ENCODE results near the gene STAC2.
A peak's percentile ranks its signal among the peaks of the same experiment; 100 is the strongest.
"Not testable (repeated sequence)": the region's sequence is repeated elsewhere in the genome, so short reads cannot be mapped to it uniquely, and the experiment has no call there.

Gene STAC2

DNA sequence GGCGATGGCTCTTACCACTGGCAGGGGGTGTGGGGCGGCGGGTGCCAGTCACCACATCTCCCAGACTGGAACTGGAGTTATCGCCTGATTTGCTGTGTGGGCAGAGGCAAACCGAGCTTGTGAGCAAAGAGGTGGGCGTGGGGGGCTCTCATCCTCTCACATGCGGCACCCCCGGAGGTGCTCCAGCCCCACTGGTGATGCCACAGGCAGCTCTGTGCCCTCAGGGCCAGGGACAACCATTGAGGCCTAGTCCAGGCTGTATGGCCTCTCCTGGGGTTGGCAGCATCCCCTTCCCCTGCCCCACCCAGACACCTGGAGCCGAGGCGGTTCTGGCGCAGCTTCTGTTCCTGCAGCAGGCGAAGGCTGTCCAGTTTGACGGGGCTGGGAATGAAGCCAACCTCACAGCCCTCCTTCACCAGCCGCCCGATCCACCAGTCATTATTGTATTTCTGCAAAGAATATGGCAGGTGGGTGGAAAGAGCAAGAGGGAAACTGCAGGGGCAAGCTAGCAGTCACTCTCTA, 39.2 kb downstream of the STAC2 start:
- DNase-seq, result no peak

DNA sequence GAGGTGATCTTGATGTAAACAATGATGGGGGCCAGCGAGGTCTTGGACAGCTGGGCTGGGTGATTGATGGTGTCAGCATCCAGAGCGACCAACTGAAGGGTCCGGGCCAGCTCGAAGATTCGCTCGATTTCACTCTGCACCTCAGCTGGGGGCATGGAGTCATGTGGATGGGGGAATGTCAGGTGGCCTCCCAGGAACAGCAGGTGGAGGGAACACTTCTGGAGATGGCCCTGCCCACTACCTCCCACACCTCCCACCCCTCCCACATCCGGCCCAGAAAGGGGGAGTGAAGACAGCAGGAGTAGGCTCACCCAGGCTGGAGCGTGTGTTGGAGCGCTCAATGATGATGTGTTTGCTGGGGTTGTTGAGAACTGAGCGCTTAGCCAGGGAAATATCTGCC, 42.0 kb downstream of the STAC2 start:
- no peak for DNase-seq

DNA sequence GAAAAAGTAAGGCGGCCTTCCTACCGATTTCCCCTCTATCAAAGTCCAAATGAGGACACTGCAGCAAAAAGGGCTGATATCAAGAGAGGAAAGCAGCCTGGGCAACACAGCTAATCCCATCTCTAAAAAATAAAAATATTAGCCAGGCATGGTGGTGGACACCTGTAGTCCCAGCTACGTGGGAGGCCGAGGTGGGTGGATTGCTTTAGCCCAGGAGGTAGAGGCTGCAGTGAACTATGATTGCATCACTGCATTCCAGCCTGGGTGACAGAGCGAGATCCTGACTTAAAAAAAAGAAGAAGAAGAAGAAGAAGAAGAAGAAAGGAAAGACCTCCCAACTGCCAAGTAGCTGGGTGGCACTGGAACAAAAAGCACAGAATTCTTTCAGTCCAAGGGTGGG, 42.7 kb downstream of the STAC2 start:
- no peak for DNase-seq

DNA sequence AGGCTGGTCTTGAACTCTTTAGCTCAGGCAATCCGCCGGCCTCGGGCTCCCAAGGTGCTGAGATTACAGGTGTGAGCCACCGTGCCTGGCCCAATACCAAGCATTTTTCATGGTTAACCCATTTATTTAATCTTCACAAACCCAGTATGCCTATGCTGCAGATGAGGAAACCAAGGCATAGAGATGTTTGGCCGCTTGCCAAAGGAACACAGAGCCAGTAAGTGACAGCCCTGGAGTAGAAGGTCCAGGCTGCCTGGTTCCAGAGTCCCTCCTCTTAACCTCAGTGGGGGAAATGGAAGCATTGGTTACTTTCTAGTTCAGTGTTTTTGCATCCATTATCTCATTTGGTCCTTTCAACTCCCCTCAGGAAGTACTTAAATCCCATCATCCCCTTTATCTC, 44.4 kb downstream of the STAC2 start:
- no peak for DNase-seq

DNA sequence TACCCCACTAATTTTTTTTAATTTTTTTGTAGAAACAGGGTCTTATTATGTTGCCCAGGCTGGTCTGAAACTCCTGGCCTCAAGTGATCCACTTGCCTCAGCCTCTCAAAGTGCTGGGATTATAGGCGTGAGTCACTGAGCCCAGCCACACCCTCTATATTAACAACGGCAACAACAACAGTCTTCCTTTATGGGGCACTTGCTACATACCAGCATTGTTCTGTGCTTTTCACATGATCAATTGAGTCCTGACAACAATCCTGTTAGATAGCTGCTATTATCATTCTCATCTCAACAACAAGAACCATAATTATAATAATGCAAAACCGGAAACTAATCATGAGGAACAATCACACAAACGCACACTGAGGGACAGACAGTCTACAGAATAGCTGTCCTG, 47.2 kb downstream of the STAC2 start:
- no peak for DNase-seq

DNA sequence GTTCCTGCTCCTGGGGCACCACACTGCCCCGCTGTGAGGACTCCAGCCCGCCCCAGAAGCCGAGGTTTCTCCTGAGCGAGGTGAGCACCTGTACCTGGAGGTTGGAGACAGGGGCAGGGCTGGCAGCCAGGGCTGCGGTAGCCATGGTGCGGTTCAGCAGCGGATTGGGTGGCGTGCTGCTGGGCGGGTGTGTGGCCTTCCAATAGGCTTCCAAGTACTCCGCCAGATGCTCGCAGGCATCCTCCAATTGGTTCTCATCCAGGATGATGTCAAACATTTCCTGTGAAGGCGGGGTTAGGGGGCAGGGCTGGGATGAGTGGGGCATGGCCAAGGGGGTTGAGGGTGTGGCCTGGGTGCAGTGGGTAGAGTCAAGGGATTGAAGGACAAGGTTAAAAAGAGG, 48.5 kb downstream of the STAC2 start:
- DNase-seq, result peak in 1 of 2 experiments; percentile 25

DNA sequence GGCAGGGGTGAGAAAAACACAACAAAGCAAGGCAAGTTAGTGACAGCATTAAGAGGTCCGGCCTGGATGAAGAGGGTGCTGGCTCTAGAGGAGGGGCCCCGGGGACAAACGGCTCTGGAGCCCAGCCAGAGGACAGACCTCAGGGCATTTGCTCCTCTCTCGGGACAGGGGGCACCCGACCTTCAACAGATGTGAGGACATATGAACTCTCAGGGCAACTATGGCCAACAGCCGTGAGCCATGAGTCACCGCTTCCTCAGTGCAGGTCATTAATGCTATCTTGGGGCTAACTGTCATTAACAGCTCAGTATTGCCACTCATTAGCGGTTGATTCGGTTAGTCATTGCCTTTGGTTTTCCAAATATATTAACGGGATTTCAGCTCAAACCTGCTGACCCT, 50.1 kb downstream of the STAC2 start:
- no peak for DNase-seq

DNA sequence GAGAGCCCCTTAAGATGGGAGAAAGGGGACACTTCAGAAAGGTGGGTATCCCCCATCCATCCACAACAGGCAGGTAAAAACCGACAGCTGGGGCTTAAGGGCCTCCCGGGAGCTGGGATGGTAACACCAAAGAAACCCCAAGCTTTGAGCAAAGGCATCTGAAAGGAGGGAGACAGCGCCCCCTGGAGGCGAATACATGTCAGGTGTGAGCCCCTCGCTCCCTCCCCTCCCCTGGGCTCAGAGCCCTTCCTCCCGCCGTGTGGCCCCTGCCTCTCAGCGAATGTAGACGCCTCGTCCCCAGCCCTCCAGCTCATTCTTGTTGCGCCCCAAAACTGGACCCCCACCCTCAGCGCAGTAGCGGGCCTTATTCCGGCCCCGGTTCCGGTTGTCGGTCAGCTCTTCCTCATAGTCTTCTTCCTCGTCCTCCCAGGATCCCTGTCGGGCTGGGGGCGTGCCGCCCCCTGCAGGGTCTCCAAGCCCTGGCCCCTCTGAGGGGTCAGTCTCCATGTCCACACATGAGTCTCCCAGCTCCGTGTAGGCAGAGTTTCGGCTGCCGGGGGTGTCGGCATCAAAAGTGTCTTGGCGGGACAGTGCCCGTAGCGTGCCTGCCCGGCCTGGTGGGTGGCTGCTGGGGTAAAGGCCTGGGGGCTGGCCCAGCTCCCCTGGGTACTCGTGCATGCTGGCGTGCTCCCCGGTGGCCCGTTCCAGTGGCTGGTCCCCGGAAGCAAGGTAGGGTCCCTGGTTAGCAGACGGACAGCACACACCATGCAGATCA, 50.6 kb downstream of the STAC2 start:
- DNase-seq, result peak; percentile 76 to 82

DNA sequence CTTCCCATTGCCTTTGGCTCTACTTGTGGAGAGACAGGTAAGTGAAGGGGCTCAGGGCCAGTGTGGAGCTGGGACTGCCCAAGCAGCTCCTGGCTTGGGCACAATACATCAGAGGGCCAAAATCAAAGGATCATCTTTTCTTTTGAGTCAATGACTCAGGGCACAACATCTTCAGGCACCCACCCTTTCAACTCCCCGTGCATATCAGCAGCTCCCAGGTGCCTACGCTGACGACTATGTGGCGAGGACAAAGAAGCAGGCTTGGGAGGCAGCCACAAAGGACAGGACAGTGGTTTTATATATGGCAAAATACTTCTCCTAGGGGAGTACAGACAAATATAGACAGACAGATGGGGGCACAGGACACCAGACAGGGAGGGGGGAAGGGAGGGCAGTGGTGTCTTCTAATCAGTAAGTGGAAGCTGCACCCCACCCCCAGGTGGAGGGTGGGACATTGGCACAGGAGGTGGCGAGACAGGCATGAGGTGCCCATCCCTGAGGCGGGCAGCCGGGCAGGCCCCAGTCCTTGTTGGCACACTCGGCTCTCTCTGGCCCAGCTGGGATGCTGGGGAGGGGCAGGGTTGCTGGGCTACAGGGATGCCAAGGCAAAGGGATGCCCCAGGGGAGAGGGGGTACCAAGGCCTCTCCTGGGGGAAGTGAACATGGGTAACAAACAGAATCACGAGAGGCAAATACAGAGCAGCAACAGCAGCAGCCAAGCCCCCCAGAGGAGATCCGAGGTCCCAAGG, 52.0 kb downstream of the STAC2 start:
- DNase-seq, result no peak

DNA sequence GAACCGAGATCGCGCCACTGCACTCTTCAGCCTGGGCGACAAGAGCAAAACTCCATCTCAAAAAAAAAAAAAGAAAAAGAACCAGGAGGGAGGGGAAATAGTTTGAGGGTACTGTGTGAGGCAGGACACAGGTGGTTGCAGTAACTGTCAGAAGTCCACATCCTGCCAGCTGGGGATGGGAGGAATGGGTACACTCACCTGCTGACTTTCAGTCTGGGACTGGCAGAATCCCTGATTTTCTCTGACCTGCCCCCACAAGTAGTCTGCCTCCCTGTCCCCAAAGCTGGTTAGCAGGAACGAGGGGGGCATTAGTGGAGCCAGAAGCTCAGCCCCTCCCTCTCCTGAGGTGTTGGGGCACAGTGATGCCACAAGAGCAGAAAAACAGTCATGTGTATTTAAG, 52.7 kb downstream of the STAC2 start:
- DNase-seq, result no peak

DNA sequence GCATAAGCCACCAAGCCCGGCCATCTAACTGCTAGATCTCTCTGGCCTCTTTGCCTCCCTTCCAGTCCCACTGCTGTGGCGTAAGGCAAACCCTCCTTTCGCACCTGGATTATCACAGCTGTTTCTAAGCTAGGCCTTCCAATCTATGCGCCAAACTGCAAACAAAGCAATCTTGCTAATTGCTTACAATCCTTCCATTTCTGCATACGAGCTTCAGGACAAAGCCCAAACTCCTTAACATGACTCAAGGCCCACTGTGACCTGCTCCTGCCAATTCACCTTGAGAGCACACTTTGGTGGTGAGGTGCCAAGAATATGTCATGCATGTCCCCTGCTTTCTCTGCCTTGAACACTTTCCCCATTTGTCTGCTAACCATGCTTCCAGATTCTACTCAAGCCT, 53.8 kb downstream of the STAC2 start:
- no peak for DNase-seq

DNA sequence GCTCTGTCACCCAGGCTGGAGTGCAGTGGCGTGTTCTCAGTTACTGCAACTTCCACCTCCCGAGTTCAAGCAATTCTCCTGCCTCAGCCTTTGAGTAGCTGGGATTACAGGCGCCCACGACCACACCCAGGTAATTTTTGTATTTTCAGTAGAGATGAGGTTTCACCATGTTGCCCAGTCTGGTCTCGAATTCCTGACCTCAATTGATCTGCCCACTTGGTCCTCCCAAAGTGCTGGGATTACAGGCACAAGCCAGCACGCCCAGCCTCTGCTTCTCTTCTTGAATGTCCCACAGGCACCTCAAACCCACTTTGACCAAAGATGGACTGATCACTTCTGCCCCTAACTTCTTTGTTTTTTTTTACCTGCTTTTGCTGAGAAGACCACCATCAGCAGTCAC, 55.2 kb downstream of the STAC2 start:
- no peak for DNase-seq

DNA sequence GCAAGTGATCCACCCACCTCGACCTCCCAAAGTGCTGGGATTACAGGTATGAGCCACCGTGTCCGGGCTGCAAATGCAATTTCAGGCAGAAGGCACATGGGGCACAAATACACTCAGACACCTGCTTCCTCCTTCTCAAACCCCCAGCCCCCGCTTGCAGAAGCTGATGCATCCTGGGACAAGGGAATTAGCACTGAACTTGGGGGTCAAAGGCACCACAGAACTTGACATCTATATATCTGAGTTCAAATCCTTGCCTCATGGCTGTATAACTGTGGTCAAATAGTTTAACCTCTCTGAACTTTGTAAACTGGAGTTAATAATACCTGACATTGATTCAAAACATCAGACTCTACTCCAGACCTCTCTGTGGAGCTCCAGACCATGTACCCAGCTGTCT, 55.6 kb downstream of the STAC2 start:
- no peak for DNase-seq

DNA sequence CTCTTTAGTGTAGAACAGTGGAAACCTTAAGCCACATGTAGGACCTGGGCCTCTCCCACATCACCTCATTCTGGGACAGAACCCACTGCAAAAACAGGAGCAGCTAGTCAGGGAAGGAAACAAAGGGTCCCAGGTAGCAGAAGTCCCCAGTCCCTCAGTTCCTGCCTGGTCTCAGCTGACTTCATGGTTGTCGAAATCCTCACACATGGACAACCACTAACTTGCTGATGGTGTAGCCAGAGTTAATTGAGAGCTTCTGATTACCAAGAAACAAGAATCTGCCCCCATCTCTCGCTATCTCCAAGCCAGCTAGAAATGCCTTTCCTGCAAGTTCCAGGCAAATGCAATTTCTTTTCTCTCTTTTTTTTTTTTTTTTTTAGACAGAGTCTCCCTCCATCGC, 56.2 kb downstream of the STAC2 start:
- no peak for DNase-seq

DNA sequence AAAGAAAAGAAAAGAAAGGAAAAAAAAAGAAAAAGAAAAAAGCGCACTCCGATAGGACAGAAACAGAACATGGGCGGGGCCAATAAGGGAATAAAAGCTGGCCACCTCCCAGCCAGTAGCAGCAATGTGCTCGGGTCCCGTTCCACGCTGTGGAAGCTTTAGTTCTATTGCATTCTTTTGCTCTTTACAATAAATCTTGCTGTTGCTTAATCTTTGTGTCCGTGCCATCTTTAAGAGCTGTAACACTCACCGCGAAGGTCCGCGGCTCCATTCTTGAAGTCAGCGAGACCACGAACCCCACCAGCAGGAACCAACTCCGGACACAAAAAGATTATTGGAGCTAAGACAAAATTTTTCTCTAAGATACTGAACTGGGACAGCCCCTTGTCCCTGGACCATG, 56.6 kb downstream of the STAC2 start:
- no peak for DNase-seq

DNA sequence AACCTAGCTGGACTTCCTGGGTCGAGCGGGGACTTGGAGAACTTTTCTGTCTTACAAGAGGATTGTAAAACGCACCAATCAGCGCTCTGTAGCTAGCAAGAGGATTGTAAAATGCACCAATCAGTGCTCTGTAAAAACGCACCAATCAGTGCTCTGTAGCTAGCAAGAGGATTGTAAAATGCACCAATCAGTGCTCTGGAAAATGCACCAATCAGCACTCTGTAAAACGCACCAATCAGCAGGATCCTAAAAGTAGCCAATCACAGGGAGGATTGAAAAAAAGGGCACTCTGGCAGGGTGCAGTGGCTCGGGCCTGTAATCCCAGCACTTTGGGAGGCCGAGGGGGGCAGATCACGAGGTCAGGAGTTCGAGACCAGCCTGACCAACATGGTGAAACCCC, 57.2 kb downstream of the STAC2 start:
- DNase-seq, result not testable (repeated sequence)

DNA sequence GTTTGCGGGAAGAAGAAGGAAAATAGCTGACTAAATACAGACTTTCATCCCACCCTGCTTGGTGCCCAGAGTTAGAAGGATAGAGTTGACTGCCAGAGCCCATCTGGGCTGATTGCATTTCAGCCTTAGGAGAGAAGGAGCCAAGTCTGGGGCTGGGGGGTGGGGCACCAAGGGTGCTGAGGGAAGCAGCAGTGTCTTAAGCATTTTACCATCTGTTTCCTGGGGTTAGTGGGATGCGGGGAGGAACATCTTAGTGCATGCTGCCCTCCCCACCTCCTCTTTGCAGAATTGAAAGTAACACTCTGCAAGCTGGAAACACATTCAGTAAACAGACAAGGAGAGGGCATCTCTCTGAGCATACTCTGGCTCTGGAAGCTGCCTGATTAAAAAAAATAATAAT, 58.3 kb downstream of the STAC2 start:
- no peak for DNase-seq

DNA sequence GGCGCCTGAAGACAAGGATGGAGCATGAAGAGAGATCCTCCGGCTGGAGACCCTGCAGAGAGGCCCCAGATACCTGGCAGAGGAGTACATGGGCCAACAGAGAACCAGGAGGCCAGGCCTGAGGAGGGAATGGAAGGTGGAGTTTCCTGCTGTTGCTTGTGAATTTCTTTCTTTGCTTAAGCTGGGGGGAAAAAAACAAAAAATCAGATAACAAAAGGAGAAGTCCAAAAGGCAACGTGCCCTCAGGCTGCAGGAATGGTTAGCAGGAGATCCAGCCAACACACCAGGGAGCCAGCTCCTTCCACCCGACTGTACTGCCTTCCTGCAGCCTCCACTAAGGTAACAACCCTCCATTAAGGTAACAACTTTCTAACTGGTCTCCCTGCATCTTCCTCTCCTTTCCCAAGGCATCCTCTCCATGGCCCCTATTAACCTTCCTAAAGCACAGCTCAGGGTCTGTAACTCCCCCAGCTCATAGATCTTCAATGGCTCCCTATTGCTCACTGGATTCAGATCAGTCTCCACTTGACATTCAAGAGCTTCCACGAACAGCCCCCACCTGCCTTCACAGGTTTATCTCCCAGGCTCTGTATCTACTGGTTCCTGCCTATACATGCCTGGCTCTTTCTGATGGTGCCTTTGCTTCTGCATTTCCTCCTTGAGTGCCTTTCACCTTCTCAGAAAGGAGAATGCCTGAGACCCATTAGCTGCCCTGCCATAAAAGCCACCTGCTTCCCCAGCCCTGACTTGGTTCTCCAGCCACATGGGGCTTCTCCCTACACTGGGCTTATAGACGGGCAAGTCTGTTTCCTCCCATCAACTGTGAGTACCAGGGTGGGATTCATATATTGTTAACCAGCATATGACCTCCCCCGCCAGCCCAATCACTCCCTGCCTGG, 59.1 kb downstream of the STAC2 start:
- DNase-seq, result no peak

DNA sequence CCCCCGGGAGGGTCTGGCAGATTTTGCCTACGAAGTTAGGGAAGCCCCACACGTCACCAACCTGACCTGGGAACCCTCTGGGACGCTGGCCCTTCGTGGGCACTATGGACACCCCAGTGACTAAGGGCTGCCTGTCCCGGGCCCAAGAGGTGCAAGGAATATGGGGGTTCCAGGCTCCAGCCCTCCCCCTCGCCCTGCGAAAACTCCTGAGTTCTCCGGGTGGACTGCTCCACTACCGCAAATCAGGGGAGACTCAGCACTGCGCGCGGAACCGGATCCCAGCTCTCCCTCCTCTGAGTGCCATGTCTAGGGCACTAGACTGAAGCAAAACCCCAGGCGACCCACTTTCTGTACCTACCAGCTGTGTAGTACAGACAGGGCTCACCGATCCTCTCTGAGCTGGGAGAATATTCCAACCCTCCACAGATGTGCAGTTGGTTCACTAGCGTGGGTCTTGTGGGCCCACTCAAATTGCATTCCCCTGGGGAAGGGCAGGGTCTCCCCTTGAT, 59.9 kb downstream of the STAC2 start, which contains the start of gene ARL5C:
TSS of gene ARL5C (minus strand) at position 321 of the 509 bp plus-strand sequence. CDS start 401 bp downstream, outside the sequence.
- no peak for DNase-seq

DNA sequence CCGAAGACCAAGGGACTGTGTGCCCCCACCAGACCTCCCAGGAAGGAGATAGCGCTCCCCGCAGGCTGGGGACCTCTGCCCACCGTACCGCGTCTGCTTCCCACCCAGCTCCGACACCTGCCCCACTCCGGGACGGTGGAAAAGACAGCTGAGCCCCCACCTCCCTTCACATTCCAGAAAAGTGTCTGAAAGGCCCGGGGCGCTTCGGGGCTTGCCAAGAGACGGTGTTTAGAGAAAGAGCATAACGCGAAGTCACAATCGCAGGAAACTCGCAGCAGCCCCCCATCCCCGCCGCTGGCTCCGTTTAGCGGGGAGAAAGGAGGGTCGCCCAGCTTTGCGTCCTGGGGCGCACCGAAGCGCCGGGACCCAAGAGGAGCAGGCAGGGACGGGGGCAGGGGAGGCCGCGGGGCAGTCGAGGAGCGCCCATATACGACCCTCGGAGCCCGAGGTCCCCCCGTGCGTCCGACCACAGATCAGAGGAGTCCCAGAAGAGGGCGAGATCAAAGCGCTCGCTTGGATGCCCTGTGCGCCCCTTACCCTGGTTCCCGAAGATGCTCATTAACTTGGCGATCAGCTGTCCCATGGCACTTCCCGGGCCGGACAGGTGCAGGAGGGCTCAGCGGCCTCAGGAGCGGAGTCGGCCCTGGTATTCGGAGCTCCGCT, 60.4 kb downstream of the STAC2 start:
- no peak for DNase-seq

DNA sequence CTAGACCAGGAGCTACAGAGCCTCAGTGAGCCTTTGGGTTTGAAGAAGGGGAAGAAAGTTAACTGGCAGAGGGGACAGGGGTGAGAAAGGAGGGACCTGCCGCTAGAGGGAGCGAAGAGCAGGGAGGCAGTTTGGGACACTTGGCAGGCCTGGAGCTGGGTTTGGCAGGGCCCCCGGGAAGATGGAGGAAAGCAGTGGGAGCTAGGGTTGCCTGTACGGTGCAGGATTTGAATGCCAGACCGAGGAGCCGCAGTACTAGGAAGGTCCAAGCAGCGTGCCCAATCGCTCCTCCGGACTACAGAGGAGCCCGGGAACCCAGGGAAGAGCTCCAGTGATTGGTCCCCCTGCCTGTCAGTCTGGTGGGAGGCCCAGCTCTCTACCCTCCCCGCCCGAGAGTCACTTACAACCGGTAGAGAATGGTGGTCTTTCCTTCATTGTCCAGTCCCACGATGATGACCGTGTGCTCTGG, 61.0 kb downstream of the STAC2 start:
- peak; percentile 76 to 84 for DNase-seq

DNA sequence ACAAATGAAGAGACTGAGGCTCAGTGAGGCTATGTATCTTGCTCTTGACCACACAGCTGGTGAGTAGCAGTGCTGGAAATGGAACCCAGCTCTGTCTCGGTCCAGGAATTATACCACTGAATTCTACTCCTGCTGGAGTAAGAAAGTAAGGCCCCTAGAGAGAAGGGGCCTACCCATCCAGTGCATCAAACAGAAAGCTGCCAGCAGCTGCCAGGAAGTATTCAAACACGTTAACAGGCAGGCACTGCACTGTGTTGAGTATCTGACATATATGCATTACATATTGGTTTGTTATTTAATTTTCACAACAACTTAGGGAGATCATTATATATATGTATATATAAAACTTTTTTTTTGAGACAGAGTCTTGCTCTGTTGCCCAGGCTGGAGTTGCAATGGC, 63.8 kb downstream of the STAC2 start:
- DNase-seq, result no peak
